AG09319 (cell line): ENCODE data around the gene DNAJC5.

Experiments
- DNase-seq: peaks from one replicate; pipeline ENCODE4 v3.0.0-alpha.2; 2010; ENCODE audit warnings: low read depth; ENCODE audit errors: extremely low read depth
- CTCF ChIP-seq: IDR thresholded peaks from 2 replicates; pipeline ENCODE4 v1.5.1; 2011; ENCODE audit warnings: low read depth, mild to moderate bottlenecking, inconsistent platforms, low read length, moderate library complexity

DNAJC5 gene

GRCh38 chr20:63859166-63859699, 35.7 kb upstream of the DNAJC5 start:
- no peak for DNase-seq
- no peak for TF ChIP-seq CTCF

- DNase-seq: no peak
Observed at GRCh38 chr20:63860325-63861051, 34.4 kb upstream of the DNAJC5 start.

GRCh38 chr20:63861365-63861934, 33.5 kb upstream of the DNAJC5 start, which contains the start of gene ABHD16B:
Gene ABHD16B, plus strand, starts transcription at chr20:63861498. Its CDS starts 43 bp downstream, at chr20:63861541.
- TF ChIP-seq CTCF: no peak
- DNase-seq: no peak

More at GRCh38 chr20:63860325-63861051, 34.4 kb upstream of the DNAJC5 start:
- TF ChIP-seq CTCF: no peak

GRCh38 chr20:63861981-63862901, 32.7 kb upstream of the DNAJC5 start:
- DNase-seq: no peak
- no peak for TF ChIP-seq CTCF

GRCh38 chr20:63863021-63863797, 31.7 kb upstream of the DNAJC5 start:
- TF ChIP-seq CTCF: no peak
- DNase-seq: no peak

- peak; percentile 49 for DNase-seq
- peak; percentile 66 for TF ChIP-seq CTCF
Observed at GRCh38 chr20:63863798-63864544, 31.0 kb upstream of the DNAJC5 start.
